GM12874 (cell line): ENCODE measurements around the gene KCTD19.

Experiments
- TF ChIP-seq, protein P1 (sequence below): IDR thresholded peaks from 2 replicates; pipeline ENCODE4 v1.5.1; 2011; ENCODE audit warnings: low read depth, mild to moderate bottlenecking, control low read depth, low read length, moderate library complexity; ENCODE audit not compliant: insufficient read depth

KCTD19 gene

GRCh38 chr16:67350324-67350723, 23.8 kb upstream of the KCTD19 start:
- TF ChIP-seq, protein P1, sequence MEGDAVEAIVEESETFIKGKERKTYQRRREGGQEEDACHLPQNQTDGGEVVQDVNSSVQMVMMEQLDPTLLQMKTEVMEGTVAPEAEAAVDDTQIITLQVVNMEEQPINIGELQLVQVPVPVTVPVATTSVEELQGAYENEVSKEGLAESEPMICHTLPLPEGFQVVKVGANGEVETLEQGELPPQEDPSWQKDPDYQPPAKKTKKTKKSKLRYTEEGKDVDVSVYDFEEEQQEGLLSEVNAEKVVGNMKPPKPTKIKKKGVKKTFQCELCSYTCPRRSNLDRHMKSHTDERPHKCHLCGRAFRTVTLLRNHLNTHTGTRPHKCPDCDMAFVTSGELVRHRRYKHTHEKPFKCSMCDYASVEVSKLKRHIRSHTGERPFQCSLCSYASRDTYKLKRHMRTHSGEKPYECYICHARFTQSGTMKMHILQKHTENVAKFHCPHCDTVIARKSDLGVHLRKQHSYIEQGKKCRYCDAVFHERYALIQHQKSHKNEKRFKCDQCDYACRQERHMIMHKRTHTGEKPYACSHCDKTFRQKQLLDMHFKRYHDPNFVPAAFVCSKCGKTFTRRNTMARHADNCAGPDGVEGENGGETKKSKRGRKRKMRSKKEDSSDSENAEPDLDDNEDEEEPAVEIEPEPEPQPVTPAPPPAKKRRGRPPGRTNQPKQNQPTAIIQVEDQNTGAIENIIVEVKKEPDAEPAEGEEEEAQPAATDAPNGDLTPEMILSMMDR = no peak

DNA sequence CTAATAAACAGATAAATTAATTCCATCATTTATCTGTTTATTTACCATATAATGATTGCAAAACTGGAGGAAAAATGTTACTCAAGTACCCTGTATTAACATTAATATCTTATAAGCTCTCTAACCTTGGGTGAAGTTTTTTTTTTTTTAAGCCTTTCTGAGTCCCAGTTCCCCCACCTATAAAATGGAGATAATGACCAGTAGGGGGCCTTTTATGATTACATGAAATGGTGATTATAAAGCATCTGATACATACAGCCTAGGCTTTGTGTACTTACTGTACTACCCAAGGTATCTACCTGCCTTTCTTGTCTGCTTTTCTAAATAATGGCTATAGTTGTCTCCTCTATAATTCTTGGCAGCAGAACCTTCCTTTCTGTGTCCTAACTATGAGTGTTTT, 22.6 kb upstream of the KCTD19 start:
- TF ChIP-seq, protein P1 = no peak

GRCh38 chr16:67346341-67346740, 19.8 kb upstream of the KCTD19 start:
- TF ChIP-seq, protein P1 = no peak

DNA sequence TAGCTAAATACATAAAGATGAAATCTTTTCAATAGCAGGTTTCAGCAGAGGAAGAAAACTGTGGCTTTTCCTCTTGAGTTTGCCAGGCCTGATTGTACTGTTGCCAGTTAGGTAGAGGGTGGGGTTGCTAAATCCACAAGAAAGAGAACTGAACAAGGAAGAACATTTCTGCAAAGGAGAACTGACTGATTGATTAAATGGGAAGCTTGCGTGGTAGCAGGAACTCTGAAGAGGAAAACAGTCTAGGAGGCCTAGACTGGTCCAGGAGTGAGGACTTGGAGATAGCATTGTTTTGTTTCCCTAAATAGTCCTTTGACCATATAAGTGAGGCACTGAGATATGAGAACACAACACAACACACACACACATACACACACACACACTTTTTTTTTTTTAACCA, 18.9 kb upstream of the KCTD19 start:
- TF ChIP-seq, protein P1 = no peak

- TF ChIP-seq, protein P1 = no peak
Measured at GRCh38 chr16:67342616-67343015, 16.1 kb upstream of the KCTD19 start.

GRCh38 chr16:67341250-67341649, 14.7 kb upstream of the KCTD19 start:
- TF ChIP-seq, protein P1 = no peak

GRCh38 chr16:67339453-67339852, 12.9 kb upstream of the KCTD19 start:
- TF ChIP-seq, protein P1 = no peak

DNA sequence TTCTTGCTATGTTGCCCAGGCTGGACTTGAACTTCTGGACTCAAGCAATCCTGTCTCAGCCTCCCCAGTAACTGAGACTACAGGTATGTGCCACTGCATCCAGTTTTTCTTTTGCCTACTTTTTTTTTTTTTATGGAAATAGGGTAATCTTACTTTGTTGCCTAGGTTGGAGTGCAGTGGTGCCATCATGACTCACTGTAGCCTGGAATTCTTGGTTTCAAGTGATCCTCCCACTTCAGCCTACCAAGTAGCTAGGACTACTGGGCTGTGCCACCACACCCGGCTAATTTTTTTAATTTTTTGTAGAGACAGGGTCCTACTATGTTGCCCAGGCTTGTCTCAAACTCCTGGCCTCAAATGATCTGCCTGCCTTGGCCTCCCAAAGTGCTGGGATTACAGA, 10.1 kb upstream of the KCTD19 start:
- TF ChIP-seq, protein P1 = no peak
